GM12865 (cell line): Measurements from ENCODE around the gene LIPN.

Experiments
- DNase-seq: peaks from one replicate; pipeline ENCODE4 v3.0.0; 2010; ENCODE audit warnings: low read depth
- H3K4me3 ChIP-seq: 2 replicates; pipeline ENCODE4 v1.5.1; 2011; ENCODE audit warnings: mild to moderate bottlenecking, low read depth, low read length, control low read depth
- TF ChIP-seq, protein P1 (sequence below): IDR thresholded peaks from 2 replicates; pipeline ENCODE4 v1.5.1; 2011; ENCODE audit warnings: low read length, control low read depth, low read depth, inconsistent platforms; ENCODE audit not compliant: insufficient read depth; ENCODE audit errors: missing control alignments

The LIPN gene

DNA sequence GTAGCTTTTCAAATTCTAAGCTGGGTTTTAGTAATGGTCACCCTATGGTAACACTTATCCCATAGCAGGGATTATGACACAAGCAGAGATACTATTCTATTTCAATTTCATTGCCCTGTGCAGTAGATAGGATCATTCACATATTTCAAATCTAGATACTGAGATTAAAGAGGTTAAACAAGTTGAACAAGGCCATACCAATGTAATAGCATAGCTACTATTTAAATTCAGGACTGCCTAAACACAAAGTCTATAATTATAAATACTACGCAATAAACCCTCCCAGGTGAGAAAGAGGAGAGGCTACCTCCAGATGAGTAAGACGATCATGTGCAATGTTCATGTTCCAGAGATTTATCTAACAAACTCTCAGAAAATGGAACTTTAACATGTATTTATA, 43.8 kb downstream of the LIPN start:
- H3K4me3 ChIP-seq, result no peak overlapping the region
- TF ChIP-seq, protein P1, sequence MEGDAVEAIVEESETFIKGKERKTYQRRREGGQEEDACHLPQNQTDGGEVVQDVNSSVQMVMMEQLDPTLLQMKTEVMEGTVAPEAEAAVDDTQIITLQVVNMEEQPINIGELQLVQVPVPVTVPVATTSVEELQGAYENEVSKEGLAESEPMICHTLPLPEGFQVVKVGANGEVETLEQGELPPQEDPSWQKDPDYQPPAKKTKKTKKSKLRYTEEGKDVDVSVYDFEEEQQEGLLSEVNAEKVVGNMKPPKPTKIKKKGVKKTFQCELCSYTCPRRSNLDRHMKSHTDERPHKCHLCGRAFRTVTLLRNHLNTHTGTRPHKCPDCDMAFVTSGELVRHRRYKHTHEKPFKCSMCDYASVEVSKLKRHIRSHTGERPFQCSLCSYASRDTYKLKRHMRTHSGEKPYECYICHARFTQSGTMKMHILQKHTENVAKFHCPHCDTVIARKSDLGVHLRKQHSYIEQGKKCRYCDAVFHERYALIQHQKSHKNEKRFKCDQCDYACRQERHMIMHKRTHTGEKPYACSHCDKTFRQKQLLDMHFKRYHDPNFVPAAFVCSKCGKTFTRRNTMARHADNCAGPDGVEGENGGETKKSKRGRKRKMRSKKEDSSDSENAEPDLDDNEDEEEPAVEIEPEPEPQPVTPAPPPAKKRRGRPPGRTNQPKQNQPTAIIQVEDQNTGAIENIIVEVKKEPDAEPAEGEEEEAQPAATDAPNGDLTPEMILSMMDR, result no peak
- no peak for DNase-seq

DNA sequence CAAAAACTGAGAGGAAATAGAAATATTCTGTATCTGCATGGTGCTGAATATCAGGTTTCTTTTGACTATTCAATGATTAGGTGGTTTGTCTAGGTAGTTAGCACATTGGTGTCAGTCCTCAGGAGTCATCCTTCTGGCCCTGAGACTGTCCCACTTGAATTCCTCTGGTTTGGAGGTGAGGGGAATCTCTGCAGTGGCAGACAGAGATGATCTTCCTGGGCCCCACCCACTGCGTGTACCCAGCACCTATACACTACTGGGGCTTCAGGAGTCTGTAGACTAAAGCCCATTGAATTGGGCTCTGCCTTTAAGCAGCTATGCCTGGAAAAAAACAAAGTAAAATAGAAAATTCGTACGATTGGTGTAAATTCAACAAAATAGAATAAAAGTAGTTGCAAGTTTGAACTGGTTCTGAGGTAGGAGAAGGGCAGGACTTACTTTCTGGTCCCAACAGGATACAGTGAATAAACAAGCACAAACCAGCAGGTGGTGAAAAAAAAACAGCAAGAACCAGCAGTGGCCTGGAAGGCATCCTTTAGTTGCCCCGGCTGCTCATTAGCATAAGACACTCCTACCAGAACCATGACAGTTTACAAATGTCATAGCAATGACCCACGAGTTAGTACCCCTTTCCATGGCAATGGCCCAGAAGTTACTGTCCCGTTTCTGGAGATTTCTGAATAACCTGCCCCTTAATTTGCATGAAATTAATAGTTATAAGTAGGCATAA, 44.4 kb downstream of the LIPN start:
- TF ChIP-seq, protein P1, result no peak
- H3K4me3 ChIP-seq, result no peak overlapping the region
- DNase-seq, result no peak

DNA sequence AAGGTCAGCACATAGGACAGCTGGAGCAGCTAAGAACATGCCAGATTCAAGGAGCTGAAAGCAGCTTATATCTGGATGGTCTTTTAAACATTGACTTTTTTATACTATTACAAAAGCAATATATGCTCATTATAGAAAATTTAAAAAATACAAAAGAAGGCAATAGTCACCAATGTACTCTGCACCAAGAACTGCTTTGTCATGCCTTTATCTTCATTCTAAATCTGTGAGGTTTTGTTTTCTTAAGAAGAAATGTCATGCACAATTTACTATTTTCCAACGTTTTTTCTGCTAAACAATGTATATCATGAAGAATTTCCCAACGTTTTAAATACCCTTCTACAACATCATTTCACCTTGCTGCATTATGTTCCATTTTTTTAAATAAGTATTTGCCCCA, 45.5 kb downstream of the LIPN start:
- DNase-seq, result no peak
- TF ChIP-seq, protein P1, result no peak

DNA sequence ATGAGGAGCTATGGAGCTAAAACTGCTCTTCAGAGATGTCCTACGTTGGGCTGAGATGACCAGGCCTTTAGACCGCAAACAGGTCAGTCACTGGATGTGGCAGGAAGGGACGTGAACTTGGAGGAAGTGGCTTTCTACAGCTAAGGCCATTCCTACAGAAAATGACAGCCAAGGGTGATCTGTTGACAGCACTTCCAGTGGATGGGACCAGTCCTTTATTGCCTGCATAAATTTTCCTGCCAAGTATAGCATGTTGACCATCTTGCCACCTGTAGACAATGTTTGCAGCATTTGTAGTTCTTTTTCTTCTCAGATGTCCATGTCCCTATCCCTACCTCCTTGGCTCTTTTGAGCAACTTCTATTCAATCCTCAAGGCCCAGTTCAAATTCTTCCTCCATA, 46.1 kb downstream of the LIPN start:
- DNase-seq, result no peak
- TF ChIP-seq, protein P1, result no peak
- H3K4me3 ChIP-seq, result no peak overlapping the region

More for the DNA sequence above, 45.5 kb downstream of the LIPN start:
- no peak overlapping the region for H3K4me3 ChIP-seq

DNA sequence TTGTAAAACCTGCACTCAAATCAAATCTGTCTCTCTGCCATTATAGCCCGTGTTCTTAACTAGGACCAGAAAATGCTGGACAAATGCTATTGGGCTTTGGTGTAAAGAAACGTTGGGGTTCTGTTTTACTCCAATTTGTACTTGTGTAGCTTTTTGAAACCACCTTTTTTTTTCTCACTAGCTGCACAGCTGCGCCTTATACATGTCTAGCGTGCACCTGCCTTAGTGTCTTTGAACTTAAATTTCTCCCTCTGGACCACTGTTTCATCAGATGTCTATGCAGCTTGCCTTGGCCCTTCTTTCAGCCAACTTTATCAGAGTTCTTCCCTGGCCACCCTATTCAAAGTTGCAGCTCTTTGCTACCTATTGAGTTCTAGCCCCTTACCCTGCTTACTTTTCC, 49.8 kb downstream of the LIPN start:
- DNase-seq, result no peak
- TF ChIP-seq, protein P1, result no peak
- no peak overlapping the region for H3K4me3 ChIP-seq

DNA sequence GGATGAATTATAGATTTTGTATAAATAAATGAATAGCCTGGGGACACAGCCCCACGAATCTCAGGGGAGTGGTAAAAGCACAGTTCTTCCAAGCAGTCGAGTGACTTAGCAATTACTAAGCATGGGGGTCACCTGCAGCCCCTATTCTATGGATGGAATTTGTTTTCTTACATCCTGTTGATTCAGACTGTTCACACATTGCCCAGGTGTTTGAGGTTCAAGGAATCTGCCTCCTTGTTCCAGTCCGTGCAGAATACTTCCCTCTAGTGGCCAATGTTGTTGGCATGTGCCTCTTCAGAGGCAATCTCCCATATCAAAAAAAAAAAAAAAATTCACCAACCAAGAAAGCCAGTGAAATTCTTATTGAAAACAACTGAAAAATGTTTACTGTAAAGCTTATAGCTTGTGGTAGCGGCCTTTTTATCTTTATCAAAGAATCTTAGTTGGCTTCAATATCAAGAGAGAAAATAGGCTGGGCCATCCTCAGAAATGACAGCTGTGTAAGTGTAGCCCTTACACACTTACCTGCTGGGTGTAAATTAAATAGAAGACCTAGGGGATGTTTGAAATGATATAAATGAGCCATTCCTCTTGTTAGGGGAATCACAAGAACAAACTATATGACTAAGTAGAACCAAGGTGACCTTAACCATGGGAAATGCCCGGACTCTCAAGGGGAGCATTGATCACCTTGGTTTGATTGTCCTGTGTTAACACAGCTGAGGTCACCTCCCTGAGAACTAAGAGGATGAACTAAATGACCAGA, 50.6 kb downstream of the LIPN start:
- DNase-seq, result peak; percentile 78
- TF ChIP-seq, protein P1, result peak; percentile 73
- no peak overlapping the region for H3K4me3 ChIP-seq
